Suprapubic skin (tissue), 4 donors: ENCODE measurements around the gene COL26A1. TPM values are rescaled to one million over a fixed set of nuclear protein-coding genes. Genes with fewer than 3 reads are reported as not detected.

Experiments
- DNase-seq, 2 donors: peaks; one replicate each; pipeline ENCODE4 v3.0.0-alpha.2; 2019; ENCODE audit warnings: low spot score in 2 of 2
- H3K27ac ChIP-seq: fragments of 200-600 bp; sonication (generic); one replicate; pipeline ENCODE4 v1.5.1; 2019
- H3K27me3 ChIP-seq: fragments of 200-600 bp; sonication (generic); one replicate; pipeline ENCODE4 v1.5.1; 2019
- H3K36me3 ChIP-seq: fragments of 200-600 bp; sonication (generic); one replicate; pipeline ENCODE4 v1.5.1; 2019
- H3K4me1 ChIP-seq: fragments of 200-600 bp; sonication (generic); one replicate; pipeline ENCODE4 v1.5.1; 2019
- H3K4me3 ChIP-seq: fragments of 200-600 bp; sonication (generic); one replicate; pipeline ENCODE4 v1.5.1; 2019; ENCODE audit warnings: mild to moderate bottlenecking
- H3K9me3 ChIP-seq: fragments of 200-600 bp; sonication (generic); one replicate; pipeline ENCODE4 v1.5.1; 2019
- EP300 ChIP-seq: sonication (generic); formaldehyde crosslinking; IDR thresholded peaks from one replicate; pipeline ENCODE4 v1.6.1; 2017; ENCODE audit warnings: antibody characterized with exemption
- POLR2A ChIP-seq, 2 donors: fragments of 450-650 bp; IDR thresholded peaks; one replicate each; pipeline ENCODE4 v1.6.1; 2017; ENCODE audit warnings: antibody characterized with exemption in 2 of 2, mild to moderate bottlenecking in 2 of 2, moderate library complexity in 2 of 2
- POLR2AphosphoS5 ChIP-seq, 3 donors: sonication (generic); formaldehyde crosslinking; IDR thresholded peaks; one replicate each; pipeline ENCODE4 v1.6.1; 2017; ENCODE audit warnings: antibody characterized with exemption in 3 of 3
- WGBS: methylation state at CpG from one replicate; pipeline ENCODE4 v1.1.5; 2018; 5-methylcytosine and 5-hydroxymethylcytosine counted together
- total RNA-seq, 4 donors: library from RNA; depleted of rRNA; stranded (reverse); fragments of >200 nt; gene quantifications; one replicate each; pipeline ENCODE4 v1.1.0, GENCODE V29; 2016
- TF ChIP-seq, protein P1 (sequence below), 2 donors: fragments of 200-600 bp in 1 of 2; fragments of 450-650 bp in 1 of 2; sonication (generic) in 1 of 2; IDR thresholded peaks; one replicate each; pipeline ENCODE4 v1.5.1; 2016 to 2019; ENCODE audit warnings: antibody characterized with exemption in 2 of 2, mild to moderate bottlenecking in 1 of 2, moderate library complexity in 1 of 2

The COL26A1 gene
- total RNA-seq, 4 donors from 2014 or later: 1.1 TPM; not detected in 3

DNA sequence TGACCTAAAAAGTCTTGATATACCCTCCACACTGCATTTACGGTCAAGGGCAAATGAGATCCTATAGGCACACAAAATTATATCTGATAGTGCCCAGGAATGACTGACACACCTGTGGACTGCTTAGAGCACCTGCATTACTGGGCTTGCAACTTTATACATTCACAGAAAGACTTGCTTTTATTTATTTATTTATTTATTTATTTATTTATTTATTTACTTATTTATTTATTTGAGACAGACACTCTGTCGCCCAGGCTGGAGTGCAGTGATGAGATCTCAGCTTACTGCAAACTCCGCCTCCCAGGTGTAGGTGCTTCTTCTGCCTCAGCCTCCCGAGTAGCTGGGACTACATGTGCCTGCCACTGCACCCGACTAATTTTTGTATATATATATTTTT, 34.5 kb upstream of the COL26A1 start:
- Histone ChIP-seq H3K9me3 (no peaks in the 10 kb centered on the region), H3K36me3 (no peaks in the 10 kb centered on the region), H3K4me3 (no peak overlapping the region), H3K4me1 (peaks cover 10% of the 10 kb centered on the region), H3K27me3 (peaks cover 3% of the 10 kb centered on the region), H3K27ac (no peak overlapping the region)
- DNase-seq: no peak
- no peak for TF ChIP-seq EP300
- TF ChIP-seq POLR2AphosphoS5 (IDR thresholded peaks at IDR 0.05): no peak
- no peak for TF ChIP-seq POLR2A (IDR thresholded peaks at IDR 0.05)
- TF ChIP-seq, protein P1, sequence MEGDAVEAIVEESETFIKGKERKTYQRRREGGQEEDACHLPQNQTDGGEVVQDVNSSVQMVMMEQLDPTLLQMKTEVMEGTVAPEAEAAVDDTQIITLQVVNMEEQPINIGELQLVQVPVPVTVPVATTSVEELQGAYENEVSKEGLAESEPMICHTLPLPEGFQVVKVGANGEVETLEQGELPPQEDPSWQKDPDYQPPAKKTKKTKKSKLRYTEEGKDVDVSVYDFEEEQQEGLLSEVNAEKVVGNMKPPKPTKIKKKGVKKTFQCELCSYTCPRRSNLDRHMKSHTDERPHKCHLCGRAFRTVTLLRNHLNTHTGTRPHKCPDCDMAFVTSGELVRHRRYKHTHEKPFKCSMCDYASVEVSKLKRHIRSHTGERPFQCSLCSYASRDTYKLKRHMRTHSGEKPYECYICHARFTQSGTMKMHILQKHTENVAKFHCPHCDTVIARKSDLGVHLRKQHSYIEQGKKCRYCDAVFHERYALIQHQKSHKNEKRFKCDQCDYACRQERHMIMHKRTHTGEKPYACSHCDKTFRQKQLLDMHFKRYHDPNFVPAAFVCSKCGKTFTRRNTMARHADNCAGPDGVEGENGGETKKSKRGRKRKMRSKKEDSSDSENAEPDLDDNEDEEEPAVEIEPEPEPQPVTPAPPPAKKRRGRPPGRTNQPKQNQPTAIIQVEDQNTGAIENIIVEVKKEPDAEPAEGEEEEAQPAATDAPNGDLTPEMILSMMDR (IDR thresholded peaks at IDR 0.05): no peak
- WGBS: 89% methylated on average over 5 of the region's 5 CpGs

DNA sequence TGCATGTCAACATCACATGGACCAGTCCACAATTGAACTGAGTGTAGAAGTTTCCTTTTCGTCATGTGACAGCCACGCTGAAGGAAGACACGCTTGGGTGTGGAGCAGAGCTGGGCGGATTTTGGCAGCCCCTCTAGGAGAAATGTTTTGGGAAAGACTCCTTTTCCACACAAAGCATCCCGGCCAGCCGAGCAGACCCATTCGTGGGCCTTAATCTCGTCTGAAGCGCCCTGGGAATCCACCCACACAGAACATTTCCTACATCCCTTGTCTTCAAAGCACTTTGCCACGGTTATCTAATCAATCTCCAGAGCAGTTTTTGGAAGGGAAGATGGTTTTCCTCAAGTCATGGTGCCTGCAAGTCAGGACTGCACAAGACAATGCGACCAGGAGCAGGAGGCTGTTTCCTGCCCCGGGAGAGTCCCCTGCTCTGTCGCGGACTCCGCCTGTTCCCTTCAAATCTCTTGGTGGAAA, 32.6 kb upstream of the COL26A1 start:
- Histone ChIP-seq H3K4me3 (no peak overlapping the region), H3K9me3 (no peaks in the 10 kb centered on the region), H3K27ac (no peak overlapping the region), H3K36me3 (no peaks in the 10 kb centered on the region), H3K4me1 (peaks cover 12% of the 10 kb centered on the region), H3K27me3 (peaks cover 6% of the 10 kb centered on the region)
- TF ChIP-seq, protein P1 (IDR thresholded peaks at IDR 0.05): no peak
- TF ChIP-seq POLR2A (IDR thresholded peaks at IDR 0.05): no peak
- TF ChIP-seq POLR2AphosphoS5 (IDR thresholded peaks at IDR 0.05): no peak
- no peak for TF ChIP-seq EP300
- DNase-seq: no peak
- 21% methylated on average over 15 of the region's 15 CpGs for WGBS

DNA sequence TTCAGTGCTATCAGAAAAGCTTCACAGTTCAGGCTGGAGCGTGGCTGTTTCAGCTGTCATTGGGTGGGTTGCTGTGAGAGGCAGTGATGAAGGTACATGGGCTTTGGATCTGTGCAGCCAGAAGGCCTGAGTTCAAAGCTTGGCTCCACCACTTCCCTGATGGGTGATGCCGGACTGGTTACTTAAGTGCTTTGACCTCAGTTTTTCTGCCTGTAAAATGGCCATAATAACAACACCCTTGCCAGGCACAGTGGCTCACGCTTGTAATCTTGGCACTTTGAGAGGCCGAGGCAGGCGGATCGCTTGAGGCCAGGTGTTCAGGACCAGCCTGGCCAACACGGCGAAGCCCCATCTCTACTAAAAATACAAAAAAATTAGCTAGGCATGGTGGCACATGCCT, 30.6 kb upstream of the COL26A1 start:
- WGBS: 62% methylated on average over 8 of the region's 8 CpGs
- peaks cover 12% of the 10 kb centered on the region for H3K4me1 ChIP-seq
- TF ChIP-seq POLR2A (IDR thresholded peaks at IDR 0.05): no peak
- TF ChIP-seq EP300: no peak
- TF ChIP-seq POLR2AphosphoS5 (IDR thresholded peaks at IDR 0.05): no peak
- TF ChIP-seq, protein P1 (IDR thresholded peaks at IDR 0.05): no peak
- no peaks in the 10 kb centered on the region for H3K9me3 ChIP-seq
- H3K27ac ChIP-seq: no peak overlapping the region
- H3K36me3 ChIP-seq: no peaks in the 10 kb centered on the region
- no peak for DNase-seq
- H3K27me3 ChIP-seq: peaks cover 3% of the 10 kb centered on the region
- H3K4me3 ChIP-seq: no peak overlapping the region

DNA sequence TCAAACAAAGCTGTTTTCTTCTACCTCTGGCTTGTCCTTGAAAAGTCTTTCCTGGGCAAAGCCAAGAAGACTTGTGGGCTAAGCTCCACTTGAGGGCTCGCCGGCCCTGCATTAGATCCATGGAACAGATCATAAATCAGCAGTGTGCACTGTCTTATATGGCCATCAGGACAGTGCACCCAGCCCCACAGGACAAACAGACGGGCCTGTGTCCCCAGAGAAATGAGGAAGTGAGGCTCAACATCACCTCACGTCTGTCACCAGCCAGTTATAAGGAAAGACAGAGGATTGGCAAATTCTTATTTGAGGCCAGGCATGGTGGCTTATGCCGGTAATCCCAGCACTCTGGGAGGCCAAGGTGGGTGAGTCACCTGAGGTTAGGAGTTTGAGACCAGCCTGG, 28.8 kb upstream of the COL26A1 start:
- no peaks in the 10 kb centered on the region for H3K9me3 ChIP-seq
- peaks cover 12% of the 10 kb centered on the region for H3K4me1 ChIP-seq
- TF ChIP-seq POLR2AphosphoS5 (IDR thresholded peaks at IDR 0.05) (no peak), POLR2A (IDR thresholded peaks at IDR 0.05) (no peak), EP300 (no peak)
- TF ChIP-seq, protein P1 (IDR thresholded peaks at IDR 0.05): no peak
- H3K27ac ChIP-seq: no peak overlapping the region
- no peaks in the 10 kb centered on the region for H3K36me3 ChIP-seq
- H3K4me3 ChIP-seq: no peak overlapping the region
- no peak for DNase-seq
- WGBS: 53% methylated on average over 5 of the region's 5 CpGs
- H3K27me3 ChIP-seq: peaks cover 3% of the 10 kb centered on the region

DNA sequence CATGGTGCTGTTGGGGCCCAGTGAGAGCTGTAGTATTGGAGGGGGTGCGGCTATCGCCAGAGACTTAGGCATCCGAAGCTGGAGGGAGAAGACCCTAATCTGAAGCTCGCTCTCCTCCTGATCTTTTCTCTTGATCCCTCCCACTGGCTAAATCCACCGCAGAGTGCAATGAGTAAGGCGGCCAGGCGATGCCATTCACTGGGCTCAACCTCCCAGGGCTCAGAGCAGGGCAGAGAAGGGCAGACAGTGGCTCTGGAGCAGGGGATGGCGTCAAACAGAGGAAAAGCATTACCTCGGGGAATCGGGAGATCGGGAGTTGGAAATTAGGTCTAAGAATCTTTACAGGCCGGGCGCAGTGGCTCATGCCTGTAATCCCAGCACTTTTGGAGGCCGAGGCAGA, 22.3 kb upstream of the COL26A1 start:
- no peaks in the 10 kb centered on the region for H3K27me3 ChIP-seq
- H3K27ac ChIP-seq: no peak overlapping the region
- no peak for DNase-seq
- TF ChIP-seq POLR2AphosphoS5 (IDR thresholded peaks at IDR 0.05) (no peak), EP300 (no peak), POLR2A (IDR thresholded peaks at IDR 0.05) (no peak)
- TF ChIP-seq, protein P1 (IDR thresholded peaks at IDR 0.05): no peak
- no peaks in the 10 kb centered on the region for H3K36me3 ChIP-seq
- no peaks in the 10 kb centered on the region for H3K9me3 ChIP-seq
- H3K4me1 ChIP-seq: no peaks in the 10 kb centered on the region
- no peak overlapping the region for H3K4me3 ChIP-seq
- WGBS: 87% methylated on average over 14 of the region's 14 CpGs
